GF-D8 (cell line): ENCODE results near the gene PPP1R14D.

Experiments
- DNase-seq: peaks from one replicate; lab custom pipeline; 2025; lab: John Stamatoyannopoulos, UW

Gene PPP1R14D

GRCh38 chr15:40819048-40819447 lies 9.5 kb downstream of the PPP1R14D start:
- no peak for DNase-seq

GRCh38 chr15:40815042-40815698 lies 13.3 kb downstream of the PPP1R14D start:
- DNase-seq, result no peak

GRCh38 chr15:40812721-40813425 lies 15.6 kb downstream of the PPP1R14D start:
- DNase-seq, result no peak

- no peak for DNase-seq
Observed at GRCh38 chr15:40808861-40809450, 19.6 kb downstream of the PPP1R14D start.

- DNase-seq, result no peak
Observed at GRCh38 chr15:40807888-40808461, 20.5 kb downstream of the PPP1R14D start.

- peak; percentile 76 for DNase-seq
Observed at GRCh38 chr15:40807028-40807887, 21.2 kb downstream of the PPP1R14D start, which contains the start of the genes DNAJC17 and ZFYVE19. DNAJC17 (minus strand) TSS chr15:40807473; CDS start chr15:40807446, 27 bp downstream. ZFYVE19 (plus strand) TSS chr15:40807089; CDS start chr15:40807590, 501 bp downstream.

GRCh38 chr15:40806672-40807027 lies 21.9 kb downstream of the PPP1R14D start:
- no peak for DNase-seq

- DNase-seq, result no peak
Observed at GRCh38 chr15:40803688-40804087, 24.8 kb downstream of the PPP1R14D start.

- DNase-seq, result no peak
Observed at GRCh38 chr15:40803076-40803475, 25.4 kb downstream of the PPP1R14D start.

GRCh38 chr15:40799523-40799922 lies 29.0 kb downstream of the PPP1R14D start:
- DNase-seq, result no peak

- no peak for DNase-seq
Observed at GRCh38 chr15:40796512-40796911, 32.0 kb downstream of the PPP1R14D start.

- DNase-seq, result no peak
Observed at GRCh38 chr15:40796041-40796440, 32.5 kb downstream of the PPP1R14D start.

- no peak for DNase-seq
Observed at GRCh38 chr15:40793216-40793989, 35.1 kb downstream of the PPP1R14D start.

GRCh38 chr15:40792394-40792793 lies 36.1 kb downstream of the PPP1R14D start:
- DNase-seq, result no peak

GRCh38 chr15:40790718-40791117 lies 37.8 kb downstream of the PPP1R14D start:
- DNase-seq, result no peak

- no peak for DNase-seq
Observed at GRCh38 chr15:40789999-40790398, 38.5 kb downstream of the PPP1R14D start.

- no peak for DNase-seq
Observed at GRCh38 chr15:40789119-40789518, 39.4 kb downstream of the PPP1R14D start.

GRCh38 chr15:40787991-40788390 lies 40.5 kb downstream of the PPP1R14D start:
- DNase-seq, result no peak

- peak; percentile 31 for DNase-seq
Observed at GRCh38 chr15:40787344-40787841, 41.1 kb downstream of the PPP1R14D start.

- no peak for DNase-seq
Observed at GRCh38 chr15:40785814-40786213, 42.7 kb downstream of the PPP1R14D start.

GRCh38 chr15:40785164-40785563 lies 43.3 kb downstream of the PPP1R14D start:
- no peak for DNase-seq
